IMR-90 (cell line): ENCODE measurements around the gene ICAM2. TPM values are rescaled to one million over a fixed set of nuclear protein-coding genes. Genes with fewer than 3 reads are reported as not detected.

ENCODE experiments used
- ATAC-seq: fragments of 200-7000 bp; cut with Tn5 transposase; 2 replicates; pipeline ENCODE4 v1.9.1; 2020; ENCODE audit warnings: low read depth, mild to moderate bottlenecking, moderate library complexity
- BruUV-seq: library from RNA; stranded (reverse); fragments of 400-500 nt; replicated peaks from 2 replicates; lab custom pipeline; 2021; lab: Mats Ljungman, UMichigan
- CTCF ChIA-PET: fragments of 300-600 bp; formaldehyde crosslinking; extraction: SDS; loops from one replicate; lab custom pipeline; 2021; ENCODE audit warnings: antibody characterized with exemption; lab: Yijun Ruan, JAX
- POLR2A ChIA-PET: fragments of 300-600 bp; sonication (Branson Sonifier 250); formaldehyde crosslinking; loops from one replicate; lab custom pipeline; 2022; ENCODE audit warnings: antibody characterized with exemption; ENCODE audit not compliant: unreplicated experiment; lab: Charles Lee
- DNase-seq: peaks from one replicate; pipeline ENCODE4 v3.0.0; 2013
- H2AFZ ChIP-seq: replicated peaks from 2 replicates; pipeline ENCODE3; 2013; ENCODE audit warnings: low read length, mild to moderate bottlenecking; ENCODE audit not compliant: poor library complexity
- H2AK5ac ChIP-seq: 2 replicates; pipeline ENCODE4 v1.6.1; 2013; ENCODE audit warnings: low read depth, low read length, inconsistent platforms
- H2AK9ac ChIP-seq: replicated peaks from 2 replicates; pipeline ENCODE3; 2013; ENCODE audit warnings: mild to moderate bottlenecking, low read depth, low read length, moderate library complexity; ENCODE audit not compliant: poor library complexity
- H2BK120ac ChIP-seq: 2 replicates; pipeline ENCODE4 v1.6.1; 2013; ENCODE audit warnings: low read depth, low read length, inconsistent platforms
- H2BK15ac ChIP-seq: 3 replicates; pipeline ENCODE4 v1.6.1; 2013; ENCODE audit warnings: low read depth, low read length, inconsistent platforms
- H2BK20ac ChIP-seq: 2 replicates; pipeline ENCODE4 v1.6.1; 2013; ENCODE audit warnings: low read depth, mild to moderate bottlenecking, inconsistent platforms, low read length, moderate library complexity
- H2BK5ac ChIP-seq: 2 replicates; pipeline ENCODE4 v1.6.1; 2013; ENCODE audit warnings: mild to moderate bottlenecking, low read depth, low read length, inconsistent platforms; ENCODE audit not compliant: poor library complexity, severe bottlenecking
- H3K14ac ChIP-seq: replicated peaks from 2 replicates; pipeline ENCODE4 v1.6.1; 2013; ENCODE audit warnings: low read depth, low read length, inconsistent platforms
- H3K18ac ChIP-seq: 2 replicates; pipeline ENCODE4 v1.6.1; 2013; ENCODE audit warnings: low read depth, low read length, control low read depth
- H3K23ac ChIP-seq: 2 replicates; pipeline ENCODE4 v1.6.1; 2013; ENCODE audit warnings: low read depth, low read length, inconsistent platforms
- H3K27ac ChIP-seq: 2 replicates; pipeline ENCODE4 v1.5.1; 2013; ENCODE audit warnings: mild to moderate bottlenecking, control low read depth, low read length; ENCODE audit not compliant: insufficient read depth
- H3K27me3 ChIP-seq: 2 replicates; pipeline ENCODE4 v1.6.1; 2013; ENCODE audit warnings: low read length; ENCODE audit not compliant: control insufficient read depth, insufficient read depth
- H3K36me3 ChIP-seq: 2 replicates; pipeline ENCODE4 v1.6.1; 2013; ENCODE audit warnings: low read length, mixed read lengths; ENCODE audit not compliant: control insufficient read depth, insufficient read depth
- H3K4ac ChIP-seq: 2 replicates; pipeline ENCODE4 v1.6.1; 2013; ENCODE audit warnings: low read depth, low read length, inconsistent platforms
- H3K4me1 ChIP-seq: 2 replicates; pipeline ENCODE4 v1.6.1; 2013; ENCODE audit warnings: low read length, mixed read lengths; ENCODE audit not compliant: control insufficient read depth, insufficient read depth
- H3K4me2 ChIP-seq: 2 replicates; pipeline ENCODE4 v1.6.1; 2013; ENCODE audit warnings: low read depth, mild to moderate bottlenecking, control low read depth, low read length, moderate library complexity
- H3K4me3 ChIP-seq: 2 replicates; pipeline ENCODE4 v1.5.1; 2013; ENCODE audit warnings: low read depth, mild to moderate bottlenecking, control low read depth, low read length, moderate library complexity; ENCODE audit not compliant: insufficient read depth
- H3K56ac ChIP-seq: 2 replicates; pipeline ENCODE4 v1.6.1; 2013; ENCODE audit warnings: low read length, inconsistent platforms; ENCODE audit not compliant: insufficient read depth; ENCODE audit errors: extremely low read depth
- H3K79me1 ChIP-seq, 2 experiments: 2 replicates each; pipeline ENCODE4 v1.6.1; 2013; ENCODE audit warnings: low read length in 2 of 2, inconsistent platforms in 1 of 2, low read depth in 1 of 2
- H3K9ac ChIP-seq: 2 replicates; pipeline ENCODE4 v1.6.1; 2013; ENCODE audit warnings: low read depth, low read length, control low read depth
- H3K9me1 ChIP-seq: 2 replicates; pipeline ENCODE4 v1.6.1; 2013; ENCODE audit warnings: low read length, inconsistent platforms; ENCODE audit not compliant: insufficient read depth
- H3K9me3 ChIP-seq: 2 replicates; pipeline ENCODE4 v1.6.1; 2013; ENCODE audit warnings: low read length; ENCODE audit not compliant: control insufficient read depth, insufficient read depth
- H4K20me1 ChIP-seq: 2 replicates; pipeline ENCODE4 v1.6.1; 2013; ENCODE audit warnings: low read length, inconsistent platforms; ENCODE audit not compliant: insufficient read depth
- H4K5ac ChIP-seq: 2 replicates; pipeline ENCODE4 v1.6.1; 2013; ENCODE audit warnings: mild to moderate bottlenecking, low read depth, low read length, control low read depth
- H4K8ac ChIP-seq, 2 experiments: 2 replicates each; pipeline ENCODE4 v1.6.1; 2013; ENCODE audit warnings: low read depth in 2 of 2, low read length in 2 of 2, control low read depth in 1 of 2, inconsistent platforms in 1 of 2
- H4K91ac ChIP-seq: 2 replicates; pipeline ENCODE4 v1.6.1; 2013; ENCODE audit warnings: low read depth, low read length, inconsistent platforms; ENCODE audit not compliant: insufficient read depth
- BHLHE40 ChIP-seq: fragments of 150-350 bp; IDR thresholded peaks from 2 replicates; pipeline ENCODE4 v1.6.1; 2016; ENCODE audit warnings: mild to moderate bottlenecking, low read depth, low read length
- CEBPB ChIP-seq: IDR thresholded peaks from 2 replicates; pipeline ENCODE4 v1.6.1; 2012; ENCODE audit warnings: low read depth, low read length, improper control_type of control experiment
- CTCF ChIP-seq: conservative IDR thresholded peaks from 2 replicates; pipeline ENCODE4 v1.5.1; 2012; ENCODE audit warnings: mild to moderate bottlenecking, low read depth, low read length, improper control_type of control experiment
- ELK1 ChIP-seq: fragments of 150-350 bp; IDR thresholded peaks from 2 replicates; pipeline ENCODE4 v1.6.1; 2016; ENCODE audit warnings: low read depth, mild to moderate bottlenecking, low read length, moderate library complexity, borderline replicate concordance
- FOS ChIP-seq: fragments of 150-350 bp; IDR thresholded peaks from 2 replicates; pipeline ENCODE4 v1.6.1; 2016; ENCODE audit warnings: low read depth, low read length
- MAFK ChIP-seq: IDR thresholded peaks from 2 replicates; pipeline ENCODE4 v1.6.1; 2012; ENCODE audit warnings: low read depth, low read length, improper control_type of control experiment
- MAZ ChIP-seq: IDR thresholded peaks from 2 replicates; pipeline ENCODE4 v1.6.1; 2012; ENCODE audit warnings: low read depth, mild to moderate bottlenecking, low read length, improper control_type of control experiment, moderate library complexity, borderline replicate concordance
- RAD21 ChIP-seq: IDR thresholded peaks from 2 replicates; pipeline ENCODE4 v1.6.1; 2012; ENCODE audit warnings: low read length, improper control_type of control experiment
- RCOR1 ChIP-seq: IDR thresholded peaks from 2 replicates; pipeline ENCODE4 v1.6.1; 2012; ENCODE audit warnings: mild to moderate bottlenecking, low read length, improper control_type of control experiment; ENCODE audit not compliant: insufficient replicate concordance
- RFX5 ChIP-seq: IDR thresholded peaks from 2 replicates; pipeline ENCODE4 v1.8.0; 2012; ENCODE audit warnings: low read depth, mild to moderate bottlenecking, low read length, moderate library complexity
- SMC3 ChIP-seq: fragments of 150-350 bp; IDR thresholded peaks from 2 replicates; pipeline ENCODE4 v1.6.1; 2016; ENCODE audit warnings: low read depth, mild to moderate bottlenecking, antibody characterized with exemption, low read length, moderate library complexity
- USF2 ChIP-seq: fragments of 150-350 bp; IDR thresholded peaks from 2 replicates; pipeline ENCODE4 v1.6.1; 2017; ENCODE audit warnings: mild to moderate bottlenecking, antibody characterized with exemption, low read length, low read depth
- WGBS, 2 experiments: methylation state at CpG; one replicate each; pipeline versions ENCODE4 v1.1.5 to v1.1.7; 2013; ENCODE audit warnings: missing lambda C conversion rate in 2 of 2; ENCODE audit not compliant: insufficient read length in 1 of 2; ENCODE audit errors: extremely low coverage in 2 of 2; 5-methylcytosine and 5-hydroxymethylcytosine counted together
- dilution Hi-C: fragments of 300-500 bp; cut with HindIII; formaldehyde crosslinking; loops from one replicate; pipeline ENCODE4 v1.14.3; 2018; ENCODE audit warnings: low sequenced_read_pairs; ENCODE audit not compliant: unreplicated experiment
- in situ Hi-C: fragments of 300-500 bp; cut with MboI; formaldehyde crosslinking; loops from 3 replicates; pipeline ENCODE4 v1.14.3; 2019; ENCODE audit warnings: low sequenced_read_pairs, inconsistent platforms, mixed read lengths
- intact Hi-C: fragments of 100-400 bp; cut with micrococcal nuclease; formaldehyde crosslinking; loops from 2 replicates; pipeline ENCODE4 v1.10.0; 2022
- polyA plus RNA-seq, 3 experiments: library from polyadenylated mRNA; depleted of rRNA; stranded (reverse); fragments of >200 nt; gene quantifications; 2 replicates each; pipeline ENCODE4 v1.2.3, GENCODE V29; 2012; ENCODE audit warnings: low replicate concordance in 1 of 3
- total RNA-seq: library from RNA; depleted of rRNA; stranded (reverse); fragments of >200 nt; gene quantifications from 2 replicates; pipeline ENCODE4 v1.2.3, GENCODE V29; 2012

Gene ICAM2
- total and polyA plus RNA-seq, 2 of the 4 experiments (the other 2 are of a cell fraction): 0.12 TPM; not detected in 1

- Histone ChIP-seq H2BK20ac (no peak overlapping the region), H2BK5ac (no peak overlapping the region), H3K9me1 (no peaks in the 10 kb centered on the region), H3K79me1 (no peaks in the 10 kb centered on the region), H3K14ac (no peak overlapping the region), H4K8ac (no peak overlapping the region), H3K23ac (no peak overlapping the region), H3K9me3 (no peaks in the 10 kb centered on the region), H3K18ac (no peak overlapping the region), H3K27ac (no peak overlapping the region), H3K4me1 (no peaks in the 10 kb centered on the region), H4K91ac (no peak overlapping the region), H3K4ac (no peak overlapping the region), H4K20me1 (no peaks in the 10 kb centered on the region), H3K36me3 (no peaks in the 10 kb centered on the region), H2AK5ac (no peak overlapping the region), H2AK9ac (no peak overlapping the region), H3K4me3 (no peak overlapping the region), H3K27me3 (peaks cover 8% of the 10 kb centered on the region), H2AFZ (no peak overlapping the region), H2BK120ac (no peak overlapping the region), H3K56ac (no peak overlapping the region), H2BK15ac (no peak overlapping the region), H3K4me2 (no peak overlapping the region), H3K9ac (no peak overlapping the region), H4K5ac (no peak overlapping the region)
- DNase-seq: no peak
- TF ChIP-seq RCOR1 (no peak), MAFK (no peak), ELK1 (no peak), MAZ (no peak), RAD21 (no peak), CTCF (no peak), SMC3 (no peak), RFX5 (no peak), USF2 (no peak), BHLHE40 (no peak), CEBPB (no peak), FOS (no peak)
- no CpG with 5 or more reads among the region's 5 CpGs for WGBS, 2 experiments
- CTCF ChIA-PET: interaction anchor here (1.4 to 1.5 kb wide), 2 partner anchors 10 to 13 kb away, joined by 4 to 6 read pairs; no protein-coding TSS in a partner anchor
- BruUV-seq: no TSS peak
- in situ Hi-C loops: no loop called here
- intact Hi-C loops: no loop called here
- POLR2A ChIA-PET: no interaction called here
- ATAC-seq: no peak
- dilution Hi-C loops: no loop called here
Measured at GRCh38 chr17:64016231-64016784, 4.1 kb downstream of the ICAM2 start.
